ENCODE measurements around the gene FAM151A.

Gene FAM151A

DNA sequence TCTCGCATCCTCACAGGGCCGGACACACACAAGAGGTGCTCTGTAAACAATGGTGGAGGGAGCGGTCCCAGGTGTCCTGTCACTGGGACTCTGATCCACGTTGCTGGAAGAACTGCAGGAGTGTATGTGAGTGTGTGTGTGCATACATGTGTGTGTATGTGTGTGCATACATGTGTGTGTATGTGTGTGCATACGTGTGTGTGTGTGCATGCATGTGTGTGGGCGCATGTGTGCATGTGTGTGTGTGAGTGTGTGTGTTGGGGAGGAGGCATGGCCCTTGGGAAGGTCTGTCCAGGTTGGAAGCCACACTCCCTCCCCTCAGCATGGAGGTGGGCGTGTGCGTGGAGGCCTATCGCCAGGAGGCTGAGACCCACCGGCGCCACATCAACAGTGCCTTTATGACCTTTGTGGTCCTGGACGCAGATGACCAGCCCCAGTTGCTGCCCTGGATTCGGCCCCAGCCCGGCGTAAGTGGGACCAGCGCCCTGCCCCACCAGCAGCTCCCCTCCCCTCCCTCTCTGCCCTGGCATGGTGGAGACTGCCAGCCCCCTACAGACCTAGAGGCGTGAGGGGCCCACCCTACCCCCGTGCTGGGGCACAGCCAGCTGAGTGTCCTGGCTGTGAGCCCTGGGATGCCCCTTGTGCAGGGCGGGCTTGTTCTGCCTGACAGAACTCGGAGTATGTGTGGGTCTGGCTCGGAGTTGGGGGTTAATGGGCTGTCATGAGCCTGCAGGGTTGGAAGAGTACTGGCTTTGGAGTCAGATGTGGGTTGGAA is 22.2 kb downstream of the FAM151A start:
- no peak for TF ChIP-seq EZH2 (optimal IDR thresholded peaks at IDR 0.05; ENCODE audit: low read depth, low read length)
- TF ChIP-seq EZH2phosphoT487 (IDR thresholded peaks at IDR 0.05; ENCODE audit: low read length) = no peak
- DNase-seq = no peak
- Histone ChIP-seq H3K36me3 (replicated peaks; ENCODE audit: insufficient read depth, low read length) (no peaks in the 10 kb centered on the region), H3K9ac (ENCODE audit: low read length) (no peak overlapping the region), H3K79me2 (ENCODE audit: low read length) (no peaks in the 10 kb centered on the region), H3K9me2 (replicated peaks; ENCODE audit: insufficient read depth, low read length) (no peaks in the 10 kb centered on the region), H3K9me3 (replicated peaks; ENCODE audit: insufficient read depth, low read length) (no peaks in the 10 kb centered on the region), H3K4me3 (ENCODE audit: low read length) (no peak overlapping the region), H3K4me2 (ENCODE audit: low read depth, low read length) (no peak overlapping the region), H2AFZ (ENCODE audit: low read length) (no peak overlapping the region), H3K27ac (ENCODE audit: low read length) (no peak overlapping the region), H3K27me3 (replicated peaks; ENCODE audit: insufficient read depth, low read length) (no peaks in the 10 kb centered on the region), H3F3A (ENCODE audit: insufficient read depth, low read length) (peaks cover 5% of the 10 kb centered on the region; the same call in 1 of the 2 replicates), H3K4me1 (ENCODE audit: low read length) (peaks cover 13% of the 10 kb centered on the region), H4K20me1 (ENCODE audit: insufficient read depth, low read length) (no peaks in the 10 kb centered on the region)

GRCh38 chr1:54599211-54599823 is 24.0 kb downstream of the FAM151A start:
- Histone ChIP-seq H3K4me1 (ENCODE audit: low read length) (peaks cover 3% of the 10 kb centered on the region; the same call in 1 of the 2 replicates), H4K20me1 (ENCODE audit: insufficient read depth, low read length) (no peaks in the 10 kb centered on the region), H3K4me2 (ENCODE audit: low read depth, low read length) (no peak overlapping the region), H3K9ac (ENCODE audit: low read length) (no peak overlapping the region), H3K27ac (ENCODE audit: low read length) (no peak overlapping the region), H3K79me2 (ENCODE audit: low read length) (no peaks in the 10 kb centered on the region), H3K36me3 (replicated peaks; ENCODE audit: insufficient read depth, low read length) (no peaks in the 10 kb centered on the region), H3K9me3 (replicated peaks; ENCODE audit: insufficient read depth, low read length) (no peaks in the 10 kb centered on the region), H3K27me3 (replicated peaks; ENCODE audit: insufficient read depth, low read length) (no peaks in the 10 kb centered on the region), H3K9me2 (replicated peaks; ENCODE audit: insufficient read depth, low read length) (no peaks in the 10 kb centered on the region), H3F3A (ENCODE audit: insufficient read depth, low read length) (no peaks in the 10 kb centered on the region), H3K4me3 (ENCODE audit: low read length) (no peak overlapping the region), H2AFZ (ENCODE audit: low read length) (no peak overlapping the region)
- DNase-seq = no peak
- TF ChIP-seq EZH2 (optimal IDR thresholded peaks at IDR 0.05; ENCODE audit: low read depth, low read length) (no peak), EZH2phosphoT487 (IDR thresholded peaks at IDR 0.05; ENCODE audit: low read length) (no peak)
- TF ChIP-seq, protein P1, sequence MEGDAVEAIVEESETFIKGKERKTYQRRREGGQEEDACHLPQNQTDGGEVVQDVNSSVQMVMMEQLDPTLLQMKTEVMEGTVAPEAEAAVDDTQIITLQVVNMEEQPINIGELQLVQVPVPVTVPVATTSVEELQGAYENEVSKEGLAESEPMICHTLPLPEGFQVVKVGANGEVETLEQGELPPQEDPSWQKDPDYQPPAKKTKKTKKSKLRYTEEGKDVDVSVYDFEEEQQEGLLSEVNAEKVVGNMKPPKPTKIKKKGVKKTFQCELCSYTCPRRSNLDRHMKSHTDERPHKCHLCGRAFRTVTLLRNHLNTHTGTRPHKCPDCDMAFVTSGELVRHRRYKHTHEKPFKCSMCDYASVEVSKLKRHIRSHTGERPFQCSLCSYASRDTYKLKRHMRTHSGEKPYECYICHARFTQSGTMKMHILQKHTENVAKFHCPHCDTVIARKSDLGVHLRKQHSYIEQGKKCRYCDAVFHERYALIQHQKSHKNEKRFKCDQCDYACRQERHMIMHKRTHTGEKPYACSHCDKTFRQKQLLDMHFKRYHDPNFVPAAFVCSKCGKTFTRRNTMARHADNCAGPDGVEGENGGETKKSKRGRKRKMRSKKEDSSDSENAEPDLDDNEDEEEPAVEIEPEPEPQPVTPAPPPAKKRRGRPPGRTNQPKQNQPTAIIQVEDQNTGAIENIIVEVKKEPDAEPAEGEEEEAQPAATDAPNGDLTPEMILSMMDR (IDR thresholded peaks at IDR 0.05; ENCODE audit: low read length) = no peak

DNA sequence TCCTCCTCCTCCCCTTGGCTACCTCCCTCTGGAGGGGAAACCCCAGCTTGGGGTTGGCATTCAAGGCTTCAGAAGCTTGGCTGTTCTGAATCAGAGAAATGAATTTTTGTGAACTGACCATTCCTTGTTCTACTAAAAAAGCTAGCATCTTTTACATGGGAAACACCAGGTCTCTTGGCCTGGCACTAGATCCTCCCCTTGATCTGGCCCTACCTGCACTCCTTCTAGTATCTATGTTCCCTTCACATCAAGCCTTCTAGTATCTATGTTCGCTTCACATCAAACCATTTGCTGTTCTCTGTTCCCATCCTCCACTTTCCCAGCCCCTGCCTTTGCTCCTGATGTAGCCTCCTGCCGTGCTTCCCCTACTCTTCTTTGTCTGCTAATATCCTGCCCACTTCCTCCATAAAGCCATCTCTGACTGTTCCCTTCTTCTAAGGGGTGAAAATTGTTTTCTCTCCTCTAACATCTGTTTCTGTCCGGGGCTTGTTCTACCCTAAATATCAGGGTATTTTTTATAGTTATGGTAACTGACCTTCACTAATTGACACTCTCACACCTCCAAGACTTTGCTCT is 25.8 kb downstream of the FAM151A start:
- Histone ChIP-seq H3K9ac (ENCODE audit: low read length) (no peak overlapping the region), H3K4me2 (ENCODE audit: low read depth, low read length) (no peak overlapping the region), H3K9me3 (replicated peaks; ENCODE audit: insufficient read depth, low read length) (no peaks in the 10 kb centered on the region), H3F3A (ENCODE audit: insufficient read depth, low read length) (no peaks in the 10 kb centered on the region), H3K4me1 (ENCODE audit: low read length) (no peaks in the 10 kb centered on the region), H3K27me3 (replicated peaks; ENCODE audit: insufficient read depth, low read length) (no peaks in the 10 kb centered on the region), H3K4me3 (ENCODE audit: low read length) (no peak overlapping the region), H2AFZ (ENCODE audit: low read length) (no peak overlapping the region), H3K9me2 (replicated peaks; ENCODE audit: insufficient read depth, low read length) (no peaks in the 10 kb centered on the region), H4K20me1 (ENCODE audit: insufficient read depth, low read length) (no peaks in the 10 kb centered on the region), H3K36me3 (replicated peaks; ENCODE audit: insufficient read depth, low read length) (no peaks in the 10 kb centered on the region), H3K27ac (ENCODE audit: low read length) (no peak overlapping the region), H3K79me2 (ENCODE audit: low read length) (no peaks in the 10 kb centered on the region)
- TF ChIP-seq, protein P1 (IDR thresholded peaks at IDR 0.05; ENCODE audit: low read length) = no peak
- TF ChIP-seq EZH2phosphoT487 (IDR thresholded peaks at IDR 0.05; ENCODE audit: low read length) (no peak), EZH2 (optimal IDR thresholded peaks at IDR 0.05; ENCODE audit: low read depth, low read length) (no peak)
- DNase-seq = no peak
